HG03378 (cell line): ENCODE measurements around the gene ZNF438.
"Not testable (repeated sequence)": the region's sequence is repeated elsewhere in the genome, so short reads cannot be mapped to it uniquely, and the experiment has no call there.

Source experiments
- ATAC-seq: cut with Tn5 transposase; IDR thresholded peaks from one replicate; pipeline ENCODE4 v1.9.1; 2021; ENCODE audit warnings: mild to moderate bottlenecking, moderate library complexity; ENCODE audit not compliant: unreplicated experiment

The ZNF438 gene

GRCh38 chr10:30949218-30949617, 82.4 kb downstream of the ZNF438 start:
- ATAC-seq = not testable (repeated sequence)

DNA sequence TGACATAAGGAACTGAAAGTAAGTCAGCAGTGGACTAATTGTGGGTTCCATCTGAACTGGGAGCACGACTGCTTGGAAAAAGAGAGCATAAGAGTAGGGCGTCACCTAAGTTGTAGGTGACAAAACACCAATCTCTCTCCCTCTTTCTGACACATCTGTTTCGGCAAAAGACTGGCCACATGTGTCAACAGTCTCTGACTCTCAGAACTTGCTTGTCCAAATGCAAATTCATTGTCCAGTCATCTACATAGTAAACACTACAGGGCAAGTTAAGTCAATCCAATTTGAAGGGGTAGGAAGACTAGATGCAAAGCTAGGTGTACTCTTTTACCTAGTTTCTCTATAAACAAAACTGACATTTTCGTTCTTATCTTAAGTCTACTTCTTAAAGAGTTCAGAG, 87.7 kb downstream of the ZNF438 start:
- no peak for ATAC-seq

GRCh38 chr10:30943451-30943850, 88.2 kb downstream of the ZNF438 start:
- ATAC-seq = no peak

DNA sequence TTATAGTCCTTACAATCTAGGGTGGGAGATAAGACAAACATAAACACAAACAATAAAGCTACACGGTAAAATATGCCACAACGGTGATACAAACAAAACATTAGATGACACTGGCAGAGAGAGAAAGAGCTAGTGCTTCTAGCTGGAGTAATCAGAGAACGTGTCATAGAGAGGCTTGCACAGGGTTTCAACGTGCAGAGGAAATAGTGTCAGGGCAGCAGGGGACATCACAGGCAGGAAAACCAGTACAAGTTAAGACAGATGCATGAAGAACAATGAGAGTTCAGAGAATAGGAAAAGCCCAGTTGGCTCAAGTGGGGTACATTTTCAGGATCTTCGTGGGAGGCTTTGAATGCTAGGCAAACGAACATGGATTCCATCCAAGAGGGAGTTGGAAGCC, 91.4 kb downstream of the ZNF438 start:
- no peak for ATAC-seq

GRCh38 chr10:30939643-30940251, 91.9 kb downstream of the ZNF438 start:
- ATAC-seq = no peak

DNA sequence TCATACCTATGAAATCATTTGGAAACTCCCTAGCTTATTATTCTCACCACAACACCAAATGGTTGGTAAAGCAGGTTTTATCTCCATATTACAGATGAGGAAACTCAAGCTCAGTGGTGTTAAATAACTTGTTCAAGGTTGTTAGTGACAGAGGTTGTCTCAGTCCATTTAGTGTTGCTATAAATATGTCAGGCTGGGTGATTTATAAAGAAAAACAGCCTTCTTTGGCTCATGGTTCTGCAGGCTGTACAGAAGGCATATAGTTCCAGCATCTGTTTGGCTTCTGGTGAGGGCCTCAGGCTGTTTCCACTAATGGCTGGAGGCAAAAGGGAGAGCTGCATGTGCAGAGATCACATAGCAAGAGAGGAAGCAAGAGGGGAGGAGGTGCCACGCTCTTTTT, 96.6 kb downstream of the ZNF438 start:
- ATAC-seq = no peak

GRCh38 chr10:30931094-30931493, 100.6 kb downstream of the ZNF438 start:
- no peak for ATAC-seq

DNA sequence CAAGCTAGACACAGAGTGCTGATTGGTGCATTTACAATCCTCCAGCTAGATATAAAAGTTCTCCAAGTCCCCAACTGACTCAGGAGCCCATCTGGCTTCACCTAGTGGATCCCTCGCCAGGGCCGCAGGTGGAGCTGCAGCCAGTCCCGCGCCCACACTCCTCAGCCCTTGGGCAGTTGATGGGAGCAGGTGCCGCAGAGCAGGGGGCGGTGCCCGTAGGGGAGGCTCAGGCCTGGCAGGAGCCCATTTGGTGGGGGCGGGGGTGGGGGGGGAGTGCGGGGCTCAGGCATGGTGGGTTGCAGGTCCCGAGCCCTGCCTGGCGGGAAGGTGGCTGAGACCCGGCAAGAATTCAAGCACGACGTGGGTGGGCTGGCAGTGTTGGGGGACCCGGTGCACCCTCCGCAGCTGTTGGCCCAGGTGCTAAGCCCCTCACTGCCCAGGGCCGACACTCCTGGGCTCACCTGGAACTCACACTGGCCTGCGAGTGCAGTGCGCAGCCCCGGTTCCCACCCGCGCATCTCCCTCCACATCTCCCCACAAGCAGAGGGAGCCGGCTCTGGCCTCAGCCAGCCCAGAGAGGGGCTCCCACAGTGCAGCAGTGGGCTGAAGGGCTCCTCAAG, 101.7 kb downstream of the ZNF438 start:
- ATAC-seq = no peak

DNA sequence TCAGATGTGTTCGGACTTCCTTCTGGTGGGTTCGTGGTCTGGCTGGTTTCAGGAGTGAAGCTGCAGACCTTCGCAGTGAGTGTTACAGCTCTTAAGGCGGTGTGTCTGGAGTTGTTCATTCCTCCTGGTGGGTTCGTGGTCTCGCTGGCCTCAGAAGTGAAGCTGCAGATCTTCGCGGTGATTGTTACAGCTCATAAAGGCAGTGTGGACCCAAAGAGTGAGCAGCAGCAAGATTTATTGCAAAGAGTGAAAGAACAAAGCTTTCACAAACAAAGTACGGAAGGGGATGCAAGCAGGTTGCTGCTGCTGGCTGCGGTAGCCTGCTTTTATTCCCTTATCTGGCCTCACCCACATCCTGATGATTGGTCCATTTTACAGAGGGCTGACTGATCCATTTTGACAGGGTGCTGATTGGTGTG, 102.3 kb downstream of the ZNF438 start:
- not testable (repeated sequence) for ATAC-seq

- no peak for ATAC-seq
Observed at GRCh38 chr10:30928742-30929141, 102.9 kb downstream of the ZNF438 start.

DNA sequence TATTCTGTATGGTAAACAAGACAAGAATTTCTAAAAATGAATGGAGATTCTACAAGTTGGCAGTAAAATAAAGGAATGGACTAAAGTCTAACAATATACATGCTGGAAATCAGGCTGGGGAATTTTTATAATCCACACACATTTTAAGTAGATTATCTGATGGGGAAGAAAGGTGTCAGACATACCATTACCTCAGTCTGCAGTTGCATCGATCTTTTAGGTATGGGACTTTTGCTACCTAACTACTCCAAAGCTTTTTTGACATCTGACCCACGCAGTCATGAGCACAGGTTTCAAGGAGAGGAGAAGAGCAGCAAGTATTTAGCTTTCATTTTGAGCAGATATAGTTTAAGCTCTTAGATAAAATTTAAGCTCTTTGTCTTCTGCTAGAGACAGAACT, 113.0 kb downstream of the ZNF438 start:
- no peak for ATAC-seq

GRCh38 chr10:30917789-30918188, 113.9 kb downstream of the ZNF438 start:
- no peak for ATAC-seq

DNA sequence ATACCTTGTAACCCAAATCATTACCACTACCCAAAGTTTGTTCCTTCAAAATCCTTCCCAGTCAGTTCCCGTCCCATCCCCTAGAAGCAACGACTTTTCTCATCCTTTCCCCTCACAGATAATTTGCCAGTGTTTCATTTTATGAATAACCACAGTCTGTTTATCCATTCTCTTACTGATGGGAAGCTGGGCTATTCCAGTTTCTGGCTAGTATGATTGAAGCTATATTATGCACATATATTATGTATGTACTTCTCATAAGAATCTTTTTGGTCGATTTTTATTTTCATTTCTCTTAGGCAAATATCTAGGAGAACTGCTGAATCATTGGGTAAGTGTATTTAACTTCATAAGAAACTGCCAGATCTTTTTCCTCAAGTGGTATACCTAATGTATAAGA, 114.6 kb downstream of the ZNF438 start:
- ATAC-seq = no peak

GRCh38 chr10:30915146-30915545, 116.5 kb downstream of the ZNF438 start:
- no peak for ATAC-seq

GRCh38 chr10:30911303-30911863, 120.3 kb downstream of the ZNF438 start:
- no peak for ATAC-seq

GRCh38 chr10:30903397-30904138, 128.1 kb downstream of the ZNF438 start:
- no peak for ATAC-seq

- ATAC-seq = no peak
Observed at GRCh38 chr10:30902621-30903396, 128.9 kb downstream of the ZNF438 start.

DNA sequence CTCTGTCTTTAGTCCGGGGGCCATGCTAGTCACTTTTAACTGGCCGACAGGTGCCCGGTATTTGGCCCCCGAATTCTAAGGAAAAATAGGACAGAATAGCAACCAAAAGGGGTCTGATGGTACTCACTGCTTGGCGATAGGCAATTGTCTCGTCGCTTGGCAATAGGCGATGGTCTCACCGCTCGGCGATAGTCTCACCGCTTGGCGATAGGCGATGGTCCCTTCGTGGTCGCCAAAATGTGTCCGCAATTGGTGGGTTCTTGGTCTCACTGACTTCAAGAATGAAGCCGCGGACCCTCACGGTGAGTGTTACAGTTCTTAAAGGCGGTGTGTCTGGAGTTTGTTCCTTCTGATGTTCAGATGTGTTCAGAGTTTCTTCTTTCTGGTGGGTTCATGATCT, 130.2 kb downstream of the ZNF438 start:
- ATAC-seq = not testable (repeated sequence)

GRCh38 chr10:30898964-30899363, 132.7 kb downstream of the ZNF438 start:
- no peak for ATAC-seq

DNA sequence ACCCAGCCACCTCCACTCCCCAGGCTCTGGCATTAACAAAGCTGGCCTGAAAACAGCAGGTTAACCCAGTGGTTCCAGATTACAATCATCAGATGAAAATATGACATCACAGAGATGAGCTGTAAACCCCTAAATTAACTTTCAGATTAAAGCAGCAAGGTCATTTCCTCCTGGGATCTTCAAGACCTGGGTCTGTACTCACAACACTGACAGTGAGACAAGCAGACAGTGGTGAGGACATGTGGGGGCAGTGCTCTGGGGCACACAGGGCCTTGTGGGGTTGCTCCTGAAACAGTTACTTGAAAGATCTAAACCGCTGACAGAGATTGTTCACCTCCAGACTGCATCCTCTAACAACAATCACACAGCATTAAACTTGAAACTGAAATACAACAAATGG, 134.1 kb downstream of the ZNF438 start:
- ATAC-seq = no peak

DNA sequence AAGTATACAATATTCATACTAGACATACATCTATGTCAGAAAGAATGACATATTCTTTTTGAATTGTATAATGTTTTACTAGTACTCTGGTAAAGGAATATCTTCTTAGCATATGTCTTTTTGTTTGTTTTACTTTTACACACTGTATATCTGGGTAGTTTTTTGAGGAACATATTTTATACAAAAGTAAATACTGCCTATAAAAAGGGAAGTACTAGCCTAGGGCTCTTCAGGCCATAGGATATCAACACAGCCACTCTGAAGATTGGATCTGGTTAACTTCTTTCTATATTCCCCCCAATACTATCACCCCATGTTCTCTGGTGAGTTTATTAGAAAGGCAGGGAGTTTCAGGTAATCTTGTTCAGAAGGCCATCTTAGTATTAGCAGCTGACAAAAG, 134.6 kb downstream of the ZNF438 start:
- no peak for ATAC-seq
